ENCODE data around the gene ATXN1. TPM values are rescaled to one million over a fixed set of nuclear protein-coding genes. Genes with fewer than 3 reads are reported as not detected.

The ATXN1 gene
- total RNA-seq, 1 experiment from 2014 or later, result 5.6 TPM

DNA sequence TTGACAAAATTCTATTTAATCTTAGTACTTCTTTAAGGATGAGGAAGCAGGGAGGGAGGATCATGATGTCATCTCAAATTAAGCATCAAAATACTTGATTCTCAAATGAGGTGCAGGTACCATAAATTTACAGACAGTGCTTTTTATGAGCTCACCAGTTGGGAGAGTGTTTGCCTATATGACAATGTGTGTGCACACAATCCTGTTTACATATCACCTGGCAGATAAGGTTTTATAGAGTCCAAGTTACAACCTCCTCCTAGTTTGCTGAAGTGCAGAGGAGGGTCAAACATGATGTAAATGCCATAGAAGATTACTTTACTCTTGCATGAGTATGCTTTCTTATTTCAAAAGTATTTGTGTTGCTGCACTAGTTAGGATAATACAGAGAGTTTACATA, 6.4 kb downstream of the ATXN1 start:
- Histone ChIP-seq H4K91ac (ENCODE audit: insufficient read length, low read depth, low read length) (no peak overlapping the region), H2AFZ (ENCODE audit: low read length) (no peak overlapping the region), H2BK15ac (ENCODE audit: low read depth, low read length) (no peak overlapping the region), H3K18ac (ENCODE audit: insufficient read length, low read depth, low read length) (no peak overlapping the region), H3K9ac (ENCODE audit: extremely low read depth, insufficient read length, low read length) (no peak overlapping the region), H3K14ac (ENCODE audit: insufficient read depth, low read length) (no peak overlapping the region), H2AK5ac (ENCODE audit: insufficient read length, low read length) (no peak overlapping the region), H3K23ac (ENCODE audit: insufficient read length, low read depth, low read length) (no peak overlapping the region), H3K79me2 (ENCODE audit: insufficient read depth, low read length) (no peaks in the 10 kb centered on the region), H3K27ac (ENCODE audit: insufficient read length, low read depth, low read length) (no peak overlapping the region), H4K20me1 (ENCODE audit: control insufficient read depth, insufficient read depth, insufficient read length) (no peaks in the 10 kb centered on the region), H2BK20ac (ENCODE audit: low read depth, low read length, poor library complexity, severe bottlenecking) (no peak overlapping the region), H3K27me3 (ENCODE audit: insufficient read depth, low read length) (no peaks in the 10 kb centered on the region; the same call in 1 of the 2 replicates), H3T11ph (ENCODE audit: low read length) (no peak overlapping the region), H3K79me1 (ENCODE audit: insufficient read depth, low read depth, low read length, poor library complexity, severe bottlenecking) (no peaks in the 10 kb centered on the region), H3K23me2 (ENCODE audit: insufficient read length, low read depth, low read length, poor library complexity, severe bottlenecking) (peaks cover 7% of the 10 kb centered on the region), H4K8ac (replicated peaks; ENCODE audit: insufficient read length, low read depth, low read length) (no peak overlapping the region), H2BK12ac (ENCODE audit: insufficient read length, low read depth, low read length) (no peak overlapping the region), H2BK5ac (ENCODE audit: insufficient read length, low read length) (no peak overlapping the region), H3K56ac (ENCODE audit: insufficient read length, low read depth, low read length) (no peak overlapping the region), H3K4ac (ENCODE audit: low read depth, low read length) (no peak overlapping the region), H3K9me3 (ENCODE audit: control insufficient read depth, low read depth, low read length) (no peaks in the 10 kb centered on the region), H3K4me2 (ENCODE audit: insufficient read depth, insufficient read length, low read length) (no peak overlapping the region), H4K5ac (ENCODE audit: insufficient read length, low read depth, low read length) (no peak overlapping the region), H3K4me1 (ENCODE audit: insufficient read depth, low read length) (peaks cover 5% of the 10 kb centered on the region), H2BK120ac (ENCODE audit: low read depth, low read length, poor library complexity, severe bottlenecking) (no peak overlapping the region)
- no peaks in the 10 kb centered on the region for H3K9me3 Mint-ChIP-seq
- no peaks in the 10 kb centered on the region for H3K36me3 Mint-ChIP-seq (ENCODE audit: insufficient read depth in 1 of 3, low read depth in 3 of 3)
- peaks cover 16% of the 10 kb centered on the region for H3K27me3 Mint-ChIP-seq (ENCODE audit: low read depth)
- no peak for TF ChIP-seq CTCF (conservative IDR thresholded peaks at IDR 0.05)
- no peak overlapping the region for H3K27ac Mint-ChIP-seq
- H3K4me3 Mint-ChIP-seq, result no peak overlapping the region
- peaks cover 28 to 30% of the 10 kb centered on the region in 2 experiments for H3K4me1 Mint-ChIP-seq
- DNase-seq, result no peak
